Right lobe of liver (tissue), 4 donors: Measurements from ENCODE around the gene LHX4.

ENCODE experiments used
- POLR2A ChIP-seq: fragments of 450-650 bp; IDR thresholded peaks from one replicate; pipeline ENCODE4 v1.6.1; 2017; ENCODE audit warnings: antibody characterized with exemption, mild to moderate bottlenecking
- TF ChIP-seq, protein P1 (sequence below), 4 donors: fragments of 200-600 bp in 3 of 4; fragments of 450-650 bp in 1 of 4; IDR thresholded peaks; one replicate each; pipeline versions ENCODE4 v1.5.1 to v1.8.0; 2016 to 2022; ENCODE audit warnings: antibody characterized with exemption in 4 of 4, mild to moderate bottlenecking in 2 of 4
- donor health status: DM: no; HTN: no; CAD: no.
- donor health status: DM: no; HTN: no; CAD: no.
- donor health status: DM: no; HTN: yes; CAD: no.

DNA sequence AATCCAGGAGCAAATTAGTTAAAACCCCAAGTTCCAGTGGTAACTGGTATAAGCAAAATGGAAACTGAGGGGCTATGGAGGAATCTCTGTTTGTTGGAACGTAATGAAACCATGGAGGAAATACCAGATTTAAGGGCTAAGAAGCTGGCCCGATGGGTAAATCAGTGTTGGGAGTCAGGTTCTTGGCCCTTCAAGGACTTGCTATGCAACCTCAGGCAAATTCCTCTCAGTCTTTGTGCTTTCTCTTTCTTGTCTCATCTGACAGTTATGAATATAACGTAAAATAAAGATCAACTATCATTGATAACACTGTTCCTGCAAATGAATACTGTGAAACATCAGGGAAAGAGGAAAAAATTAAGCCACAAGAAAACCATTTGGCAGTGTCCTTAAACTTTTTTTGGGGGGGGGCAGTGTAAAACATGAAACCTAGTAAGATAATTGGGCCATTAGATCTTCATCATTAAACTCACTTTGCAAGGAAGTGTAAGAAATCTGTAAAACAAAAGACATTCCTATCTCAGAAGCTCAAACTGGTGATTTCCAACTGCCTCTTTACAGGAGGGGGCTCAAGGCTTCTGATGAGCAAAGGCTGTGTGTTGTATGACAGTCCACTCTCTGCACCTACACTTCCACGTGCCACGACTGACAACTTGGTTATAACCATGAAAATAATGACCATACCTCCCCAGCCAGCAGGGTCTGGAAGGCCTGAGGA, 47.6 kb downstream of the LHX4 start:
- TF ChIP-seq, protein P1, sequence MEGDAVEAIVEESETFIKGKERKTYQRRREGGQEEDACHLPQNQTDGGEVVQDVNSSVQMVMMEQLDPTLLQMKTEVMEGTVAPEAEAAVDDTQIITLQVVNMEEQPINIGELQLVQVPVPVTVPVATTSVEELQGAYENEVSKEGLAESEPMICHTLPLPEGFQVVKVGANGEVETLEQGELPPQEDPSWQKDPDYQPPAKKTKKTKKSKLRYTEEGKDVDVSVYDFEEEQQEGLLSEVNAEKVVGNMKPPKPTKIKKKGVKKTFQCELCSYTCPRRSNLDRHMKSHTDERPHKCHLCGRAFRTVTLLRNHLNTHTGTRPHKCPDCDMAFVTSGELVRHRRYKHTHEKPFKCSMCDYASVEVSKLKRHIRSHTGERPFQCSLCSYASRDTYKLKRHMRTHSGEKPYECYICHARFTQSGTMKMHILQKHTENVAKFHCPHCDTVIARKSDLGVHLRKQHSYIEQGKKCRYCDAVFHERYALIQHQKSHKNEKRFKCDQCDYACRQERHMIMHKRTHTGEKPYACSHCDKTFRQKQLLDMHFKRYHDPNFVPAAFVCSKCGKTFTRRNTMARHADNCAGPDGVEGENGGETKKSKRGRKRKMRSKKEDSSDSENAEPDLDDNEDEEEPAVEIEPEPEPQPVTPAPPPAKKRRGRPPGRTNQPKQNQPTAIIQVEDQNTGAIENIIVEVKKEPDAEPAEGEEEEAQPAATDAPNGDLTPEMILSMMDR (IDR thresholded peaks at IDR 0.05): no peak
- TF ChIP-seq POLR2A: no peak
